ENCODE data around the gene FOXK2. TPM values are rescaled to one million over a fixed set of nuclear protein-coding genes. Genes with fewer than 3 reads are reported as not detected.
A peak's percentile ranks its signal among the peaks of the same experiment; 100 is the strongest.

FOXK2 gene
- total RNA-seq, 1 experiment from 2014 or later, result 57.7 TPM

DNA sequence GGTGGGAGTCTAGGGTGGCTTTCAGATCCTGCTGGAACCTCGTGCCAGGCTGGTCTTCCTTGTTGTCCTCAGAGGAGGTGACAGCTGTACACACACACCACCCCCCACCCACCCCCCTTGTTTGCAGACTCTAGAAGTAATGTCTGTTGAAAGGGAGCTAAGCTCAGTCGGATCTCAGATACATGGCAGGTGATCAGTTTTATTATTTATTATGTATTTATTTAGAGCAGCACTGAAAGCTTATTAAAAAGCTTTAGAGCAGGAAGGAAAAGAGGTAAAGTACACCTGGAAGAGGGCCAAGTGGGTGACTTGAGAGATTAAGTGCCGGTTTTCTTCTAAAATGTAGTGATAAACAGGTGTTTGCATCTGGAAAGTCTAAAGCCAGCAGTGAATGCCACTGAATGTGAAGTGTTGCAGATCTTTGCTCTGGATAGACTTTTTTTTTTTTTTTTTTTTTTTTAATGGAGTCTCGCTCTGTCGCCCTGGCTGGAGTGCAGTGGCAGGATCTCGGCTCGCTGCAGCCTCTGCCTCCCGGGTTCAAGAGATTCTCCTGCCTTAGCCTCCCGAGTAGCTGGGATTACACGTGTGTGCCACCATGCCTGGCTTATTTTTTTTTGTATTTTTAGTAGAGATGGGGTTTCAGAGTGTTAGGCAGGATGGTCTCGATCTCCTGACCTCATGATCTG is 40.2 kb downstream of the FOXK2 start (continued):
- TF ChIP-seq, protein P1, sequence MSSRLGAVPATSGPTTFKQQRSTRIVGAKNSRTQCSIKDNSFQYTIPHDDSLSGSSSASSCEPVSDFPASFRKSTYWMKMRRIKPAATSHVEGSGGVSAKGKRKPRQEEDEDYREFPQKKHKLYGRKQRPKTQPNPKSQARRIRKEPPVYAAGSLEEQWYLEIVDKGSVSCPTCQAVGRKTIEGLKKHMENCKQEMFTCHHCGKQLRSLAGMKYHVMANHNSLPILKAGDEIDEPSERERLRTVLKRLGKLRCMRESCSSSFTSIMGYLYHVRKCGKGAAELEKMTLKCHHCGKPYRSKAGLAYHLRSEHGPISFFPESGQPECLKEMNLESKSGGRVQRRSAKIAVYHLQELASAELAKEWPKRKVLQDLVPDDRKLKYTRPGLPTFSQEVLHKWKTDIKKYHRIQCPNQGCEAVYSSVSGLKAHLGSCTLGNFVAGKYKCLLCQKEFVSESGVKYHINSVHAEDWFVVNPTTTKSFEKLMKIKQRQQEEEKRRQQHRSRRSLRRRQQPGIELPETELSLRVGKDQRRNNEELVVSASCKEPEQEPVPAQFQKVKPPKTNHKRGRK (CRISPR knock-in tag; IDR thresholded peaks at IDR 0.05; ENCODE audit: borderline replicate concordance), result no peak
- TF ChIP-seq ZNF317 (CRISPR knock-in tag; IDR thresholded peaks at IDR 0.05; ENCODE audit: borderline replicate concordance, low read depth) (no peak), NR2C2 (CRISPR knock-in tag; IDR thresholded peaks at IDR 0.05) (no peak)

DNA sequence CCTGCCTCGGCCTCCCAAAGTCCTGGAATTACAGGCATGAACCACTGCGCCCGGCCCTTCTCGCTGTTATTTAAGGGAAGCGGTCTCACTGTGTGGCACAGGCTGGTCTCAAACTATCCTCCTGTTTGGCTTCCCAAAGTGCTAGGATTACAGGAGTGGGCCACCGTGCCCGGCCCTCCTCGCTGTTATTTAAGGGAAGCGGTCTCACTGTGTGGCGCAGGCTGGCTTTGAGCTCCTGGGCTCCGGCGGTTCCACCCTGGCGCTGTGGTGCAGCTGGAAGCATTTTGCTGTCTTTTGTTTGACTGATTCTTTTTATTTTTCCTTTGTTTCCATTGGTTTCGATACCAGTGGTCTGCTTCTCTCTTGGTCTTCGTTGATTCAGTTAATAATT is 40.7 kb downstream of the FOXK2 start:
- Mint-ChIP-seq H3K27me3 (ENCODE audit: low read depth) (no peaks in the 10 kb centered on the region), H3K4me3 (no peak overlapping the region), H3K36me3 (peaks cover 9% of the 10 kb centered on the region), H3K4me1 (peaks cover 18% of the 10 kb centered on the region), H3K9me3 (no peaks in the 10 kb centered on the region), H3K27ac (peak overlapping the region; percentile 72)
- TF ChIP-seq, protein P1 (CRISPR knock-in tag; IDR thresholded peaks at IDR 0.05; ENCODE audit: borderline replicate concordance), result no peak
- TF ChIP-seq, protein P2, sequence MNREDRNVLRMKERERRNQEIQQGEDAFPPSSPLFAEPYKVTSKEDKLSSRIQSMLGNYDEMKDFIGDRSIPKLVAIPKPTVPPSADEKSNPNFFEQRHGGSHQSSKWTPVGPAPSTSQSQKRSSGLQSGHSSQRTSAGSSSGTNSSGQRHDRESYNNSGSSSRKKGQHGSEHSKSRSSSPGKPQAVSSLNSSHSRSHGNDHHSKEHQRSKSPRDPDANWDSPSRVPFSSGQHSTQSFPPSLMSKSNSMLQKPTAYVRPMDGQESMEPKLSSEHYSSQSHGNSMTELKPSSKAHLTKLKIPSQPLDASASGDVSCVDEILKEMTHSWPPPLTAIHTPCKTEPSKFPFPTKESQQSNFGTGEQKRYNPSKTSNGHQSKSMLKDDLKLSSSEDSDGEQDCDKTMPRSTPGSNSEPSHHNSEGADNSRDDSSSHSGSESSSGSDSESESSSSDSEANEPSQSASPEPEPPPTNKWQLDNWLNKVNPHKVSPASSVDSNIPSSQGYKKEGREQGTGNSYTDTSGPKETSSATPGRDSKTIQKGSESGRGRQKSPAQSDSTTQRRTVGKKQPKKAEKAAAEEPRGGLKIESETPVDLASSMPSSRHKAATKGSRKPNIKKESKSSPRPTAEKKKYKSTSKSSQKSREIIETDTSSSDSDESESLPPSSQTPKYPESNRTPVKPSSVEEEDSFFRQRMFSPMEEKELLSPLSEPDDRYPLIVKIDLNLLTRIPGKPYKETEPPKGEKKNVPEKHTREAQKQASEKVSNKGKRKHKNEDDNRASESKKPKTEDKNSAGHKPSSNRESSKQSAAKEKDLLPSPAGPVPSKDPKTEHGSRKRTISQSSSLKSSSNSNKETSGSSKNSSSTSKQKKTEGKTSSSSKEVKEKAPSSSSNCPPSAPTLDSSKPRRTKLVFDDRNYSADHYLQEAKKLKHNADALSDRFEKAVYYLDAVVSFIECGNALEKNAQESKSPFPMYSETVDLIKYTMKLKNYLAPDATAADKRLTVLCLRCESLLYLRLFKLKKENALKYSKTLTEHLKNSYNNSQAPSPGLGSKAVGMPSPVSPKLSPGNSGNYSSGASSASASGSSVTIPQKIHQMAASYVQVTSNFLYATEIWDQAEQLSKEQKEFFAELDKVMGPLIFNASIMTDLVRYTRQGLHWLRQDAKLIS (CRISPR knock-in tag; IDR thresholded peaks at IDR 0.05; ENCODE audit: borderline replicate concordance), result no peak
- no peak for TF ChIP-seq ZBTB21 (CRISPR knock-in tag; IDR thresholded peaks at IDR 0.05; ENCODE audit: borderline replicate concordance)
- no peak for TF ChIP-seq GRHL2 (CRISPR knock-in tag; IDR thresholded peaks at IDR 0.05; ENCODE audit: insufficient replicate concordance, severe bottlenecking)
- no peak for TF ChIP-seq ATF1 (CRISPR knock-in tag; IDR thresholded peaks at IDR 0.05)
- no peak for DNase-seq (ENCODE audit: low spot score)
- POLR2A ChIA-PET, result no interaction called here
- CTCF ChIA-PET, result interaction anchor here (0.7 kb wide), 1 partner anchor 27 kb away, joined by 4 read pairs; no protein-coding TSS in a partner anchor
- no peak for ATAC-seq

DNA sequence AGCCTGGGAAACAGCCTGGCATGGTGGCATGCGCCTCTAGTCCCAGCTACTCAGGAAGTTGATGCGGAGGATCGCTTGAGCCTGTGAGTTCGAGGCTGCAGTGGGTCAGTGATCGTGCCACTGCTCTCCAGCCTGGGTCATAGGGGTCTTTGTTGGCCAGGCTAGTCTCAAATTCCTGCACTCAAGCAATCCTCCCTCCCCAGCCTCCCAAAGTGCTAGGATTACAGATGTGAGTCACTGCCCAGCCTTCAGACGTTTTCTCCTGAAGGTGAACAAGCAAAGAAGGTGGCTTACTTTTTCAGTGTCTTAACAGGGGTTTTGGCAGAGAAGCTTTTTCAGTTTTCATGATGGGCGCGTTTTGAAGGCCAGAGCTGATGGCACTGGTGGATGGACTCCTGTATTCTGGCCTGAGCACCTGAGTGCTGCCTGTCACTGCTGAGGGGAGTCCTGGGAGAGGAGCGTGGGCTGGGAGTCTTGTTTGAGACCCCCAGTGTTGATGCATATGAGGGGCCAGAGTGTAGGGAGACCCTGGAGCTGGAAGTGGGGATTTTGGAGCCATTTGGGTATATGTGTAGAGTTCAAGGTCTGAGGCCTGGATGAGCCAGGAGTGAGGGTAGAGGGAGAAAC is 41.4 kb downstream of the FOXK2 start:
- H3K9me3 Mint-ChIP-seq, result no peaks in the 10 kb centered on the region
- CTCF ChIA-PET, result interaction anchor here (1.0 kb wide), 1 partner anchor 136 kb away, joined by 3 read pairs; no protein-coding TSS in a partner anchor
- H3K27ac Mint-ChIP-seq, result peak overlapping the region; percentile 72
- DNase-seq (ENCODE audit: low spot score) (no peak), ATAC-seq (no peak)
- H3K36me3 Mint-ChIP-seq, result peaks cover 15% of the 10 kb centered on the region
- POLR2A ChIA-PET, result no interaction called here
- H3K4me1 Mint-ChIP-seq, result peaks cover 24% of the 10 kb centered on the region
- no peak for TF ChIP-seq NR3C1 (CRISPR knock-in tag; conservative IDR thresholded peaks at IDR 0.05; ENCODE audit: low read depth)
- TF ChIP-seq, protein P1 (CRISPR knock-in tag; IDR thresholded peaks at IDR 0.05; ENCODE audit: borderline replicate concordance), result no peak
- no peak overlapping the region for H3K4me3 Mint-ChIP-seq
- H3K27me3 Mint-ChIP-seq (ENCODE audit: low read depth), result no peaks in the 10 kb centered on the region

Data from WTC11 (cell line).